HepG2 (cell line): ENCODE measurements around the gene MUL1. TPM values are rescaled to one million over a fixed set of nuclear protein-coding genes. Genes with fewer than 3 reads are reported as not detected.

ENCODE experiments used
- ARNT ChIP-seq: fragments of 450-650 bp; IDR thresholded peaks from 2 replicates; pipeline ENCODE4 v1.6.1; 2017
- CREB1 ChIP-seq, 2 experiments: fragments of 450-650 bp in 1 of 2; IDR thresholded peaks; 2 replicates each; pipeline ENCODE4 v1.6.1; 2016 to 2017; ENCODE audit warnings: control low read depth in 1 of 2, mild to moderate bottlenecking in 1 of 2, missing compliant biosample characterization in 1 of 2, missing genetic modification characterization in 1 of 2
- CREM ChIP-seq, 2 experiments: sonication (generic) in 1 of 2; formaldehyde crosslinking in 1 of 2; IDR thresholded peaks; 2 replicates each; pipeline versions ENCODE4 v1.4.0 to v1.6.1; 2016 to 2020; ENCODE audit warnings: antibody characterized with exemption in 1 of 2, mild to moderate bottlenecking in 1 of 2, missing genetic modification reagents in 1 of 2
- DMAP1 ChIP-seq: IDR thresholded peaks from 2 replicates; pipeline ENCODE4 v1.6.1; 2016
- DNMT3B ChIP-seq: conservative IDR thresholded peaks from 2 replicates; pipeline ENCODE4 v1.6.1; 2016; ENCODE audit warnings: missing biosample characterization, control low read depth
- HES4 ChIP-seq: sonication (generic); formaldehyde crosslinking; IDR thresholded peaks from 2 replicates; pipeline ENCODE4 v1.9.0; 2021; ENCODE audit warnings: mild to moderate bottlenecking, missing genetic modification reagents, borderline replicate concordance
- HNRNPLL ChIP-seq: fragments of 200-400 bp; formaldehyde crosslinking; IDR thresholded peaks from 2 replicates; pipeline ENCODE4 v1.6.1; 2017; ENCODE audit warnings: mild to moderate bottlenecking, low read depth, low read length; ENCODE audit not compliant: poor library complexity, severe bottlenecking
- PAF1 ChIP-seq: IDR thresholded peaks from 2 replicates; pipeline ENCODE4 v1.6.1; 2016; ENCODE audit warnings: missing genetic modification reagents, missing compliant biosample characterization
- POLR2AphosphoS5 ChIP-seq: IDR thresholded peaks from 2 replicates; pipeline ENCODE4 v1.6.1; 2012; ENCODE audit warnings: low read depth, low read length
- SP4 ChIP-seq: sonication (generic); formaldehyde crosslinking; IDR thresholded peaks from 2 replicates; pipeline ENCODE4 v1.8.1; 2023; ENCODE audit warnings: mild to moderate bottlenecking, missing genetic modification reagents
- TEAD3 ChIP-seq: optimal IDR thresholded peaks from 2 replicates; pipeline ENCODE3; 2016; ENCODE audit warnings: borderline replicate concordance
- ZMAT3 ChIP-seq: sonication (generic); formaldehyde crosslinking; conservative IDR thresholded peaks from 2 replicates; pipeline ENCODE4 v1.7.0; 2021; ENCODE audit warnings: missing genetic modification reagents
- ZNF224 ChIP-seq: sonication (generic); formaldehyde crosslinking; IDR thresholded peaks from 2 replicates; pipeline ENCODE4 v1.5.0; 2020; ENCODE audit warnings: mild to moderate bottlenecking, missing genetic modification reagents
- ZNF781 ChIP-seq: sonication (generic); formaldehyde crosslinking; IDR thresholded peaks from 2 replicates; pipeline ENCODE4 v1.5.1; 2020; ENCODE audit warnings: borderline replicate concordance, mild to moderate bottlenecking, missing genetic modification reagents; ENCODE audit errors: not compliant biosample characterization
- polyA plus RNA-seq, 8 experiments: library from polyadenylated mRNA; depleted of rRNA in 3 of 8; stranded (reverse) in 7 of 8; unstranded in 1 of 8; fragments of >200 nt; fragmentation: Illumina TruSeq in 4 of 8; extraction: Trizol in 4 of 8; gene quantifications; 2 replicates each; pipeline versions ENCODE4 v1.2.1 to v1.2.3, GENCODE V29; 2011 to 2016; ENCODE audit warnings: low read depth in 4 of 8, missing spikeins in 1 of 8, mixed read lengths in 1 of 8; ENCODE audit not compliant: insufficient read depth in 1 of 8
- total RNA-seq, 5 experiments: library from RNA; depleted of rRNA; stranded (reverse); fragments of >200 nt; fragmentation: Illumina TruSeq; extraction: Trizol; gene quantifications; 2 replicates each; pipeline ENCODE4 v1.2.3, GENCODE V29; 2016; ENCODE audit warnings: low read depth in 1 of 5
- TF ChIP-seq, protein P1 (sequence below): sonication (generic); formaldehyde crosslinking; IDR thresholded peaks from 2 replicates; pipeline ENCODE4 v1.8.0; 2022; ENCODE audit warnings: missing genetic modification reagents, low read depth, mild to moderate bottlenecking, borderline replicate concordance
- TF ChIP-seq, protein P2 (sequence below): sonication (generic); formaldehyde crosslinking; IDR thresholded peaks from 2 replicates; pipeline ENCODE4 v1.4.0; 2020; ENCODE audit warnings: missing genetic modification reagents
- TF ChIP-seq, protein P3 (sequence below): sonication (generic); formaldehyde crosslinking; IDR thresholded peaks from 2 replicates; pipeline ENCODE4 v1.4.0; 2020; ENCODE audit warnings: missing genetic modification reagents
- TF ChIP-seq, protein P4 (sequence below): sonication (generic); formaldehyde crosslinking; IDR thresholded peaks from 2 replicates; pipeline ENCODE4 v1.4.0; 2020; ENCODE audit warnings: missing genetic modification reagents, mild to moderate bottlenecking, borderline replicate concordance

Gene MUL1
- total and polyA plus RNA-seq, 2 of the 13 experiments (the other 11 are each of a cell fraction or from before 2014, with no cell fraction given), result 21.5 to 26.5 TPM

DNA sequence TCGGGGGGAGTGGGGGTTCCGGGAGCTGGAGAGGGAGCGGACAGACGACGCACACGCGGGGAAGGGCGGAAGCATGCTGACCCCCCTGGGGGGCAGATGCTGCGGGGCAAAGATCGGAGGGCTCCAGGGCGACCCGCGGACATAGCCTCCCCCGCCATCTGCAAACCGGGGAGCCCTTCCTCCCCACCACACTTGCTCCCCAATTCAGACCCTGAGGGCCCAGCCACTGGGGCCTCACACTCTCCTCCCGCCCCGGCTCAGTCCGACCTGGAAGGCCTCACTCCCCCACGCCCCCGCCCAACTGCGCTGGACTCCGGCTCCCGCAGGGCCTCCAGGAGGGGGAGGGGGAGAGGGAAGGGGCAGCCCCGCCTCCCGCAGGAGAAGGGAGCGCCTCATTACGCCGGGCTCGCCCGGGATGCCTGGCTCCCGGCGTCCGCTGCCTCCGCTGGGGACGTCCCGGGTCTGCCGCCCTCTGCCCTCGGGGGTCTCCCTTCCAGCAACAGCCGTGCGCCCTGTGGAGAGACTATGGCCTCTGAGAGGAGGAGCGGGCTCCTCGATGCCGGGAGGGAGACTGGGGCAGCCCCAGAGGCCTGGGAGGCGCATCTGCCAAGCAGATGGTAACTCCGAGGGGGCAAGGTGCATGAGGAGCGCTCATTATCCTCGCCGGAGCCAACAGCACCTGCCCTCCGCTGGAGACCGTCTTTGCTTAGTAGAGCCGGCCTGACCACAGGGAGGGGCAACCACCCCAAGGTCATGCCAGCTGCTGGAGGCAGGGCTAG, 21.3 kb downstream of the MUL1 start (continued):
- TF ChIP-seq SP4 (CRISPR knock-in tag) (peak; percentile 54), POLR2AphosphoS5 (peak; percentile 65), PAF1 (CRISPR knock-in tag) (0 out of 2 replicates have a peak, but pooled peaks have one; percentile 33), DMAP1 (peak; percentile 79; the same call in 1 of the 2 replicates), ZNF224 (CRISPR knock-in tag) (no peak), HES4 (CRISPR knock-in tag) (peak; percentile 61; the same call in 1 of the 2 replicates), ZNF781 (peak; percentile 19), CREM (IDR thresholded peaks at IDR 0.05) (no peak), CREM (CRISPR knock-in tag; IDR thresholded peaks at IDR 0.05) (no peak), HNRNPLL (peak; percentile 81), CREB1 (IDR thresholded peaks at IDR 0.05) (no peak), CREB1 (CRISPR knock-in tag; IDR thresholded peaks at IDR 0.05) (peak; percentile 49; the same call in 1 of the 2 replicates), DNMT3B (CRISPR knock-in tag) (peak; percentile 23; the same call in 1 of the 2 replicates), ARNT (no peak), ZMAT3 (CRISPR knock-in tag) (peak; percentile 49; the same call in 1 of the 2 replicates), TEAD3 (CRISPR knock-in tag) (peak; percentile 12)
- TF ChIP-seq, protein P1, sequence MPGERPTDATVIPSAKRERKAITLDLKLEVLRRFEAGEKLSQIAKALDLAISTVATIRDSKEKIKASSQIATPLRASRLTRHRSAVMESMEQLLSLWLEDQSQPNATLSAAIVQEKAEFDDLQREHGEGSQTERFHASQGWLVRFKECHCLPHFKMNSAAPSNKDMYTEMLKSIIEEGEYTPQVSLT (CRISPR knock-in tag), result no peak
- TF ChIP-seq, protein P2, sequence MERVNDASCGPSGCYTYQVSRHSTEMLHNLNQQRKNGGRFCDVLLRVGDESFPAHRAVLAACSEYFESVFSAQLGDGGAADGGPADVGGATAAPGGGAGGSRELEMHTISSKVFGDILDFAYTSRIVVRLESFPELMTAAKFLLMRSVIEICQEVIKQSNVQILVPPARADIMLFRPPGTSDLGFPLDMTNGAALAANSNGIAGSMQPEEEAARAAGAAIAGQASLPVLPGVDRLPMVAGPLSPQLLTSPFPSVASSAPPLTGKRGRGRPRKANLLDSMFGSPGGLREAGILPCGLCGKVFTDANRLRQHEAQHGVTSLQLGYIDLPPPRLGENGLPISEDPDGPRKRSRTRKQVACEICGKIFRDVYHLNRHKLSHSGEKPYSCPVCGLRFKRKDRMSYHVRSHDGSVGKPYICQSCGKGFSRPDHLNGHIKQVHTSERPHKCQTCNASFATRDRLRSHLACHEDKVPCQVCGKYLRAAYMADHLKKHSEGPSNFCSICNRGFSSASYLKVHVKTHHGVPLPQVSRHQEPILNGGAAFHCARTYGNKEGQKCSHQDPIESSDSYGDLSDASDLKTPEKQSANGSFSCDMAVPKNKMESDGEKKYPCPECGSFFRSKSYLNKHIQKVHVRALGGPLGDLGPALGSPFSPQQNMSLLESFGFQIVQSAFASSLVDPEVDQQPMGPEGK (CRISPR knock-in tag), result peak; percentile 93
- TF ChIP-seq, protein P3, sequence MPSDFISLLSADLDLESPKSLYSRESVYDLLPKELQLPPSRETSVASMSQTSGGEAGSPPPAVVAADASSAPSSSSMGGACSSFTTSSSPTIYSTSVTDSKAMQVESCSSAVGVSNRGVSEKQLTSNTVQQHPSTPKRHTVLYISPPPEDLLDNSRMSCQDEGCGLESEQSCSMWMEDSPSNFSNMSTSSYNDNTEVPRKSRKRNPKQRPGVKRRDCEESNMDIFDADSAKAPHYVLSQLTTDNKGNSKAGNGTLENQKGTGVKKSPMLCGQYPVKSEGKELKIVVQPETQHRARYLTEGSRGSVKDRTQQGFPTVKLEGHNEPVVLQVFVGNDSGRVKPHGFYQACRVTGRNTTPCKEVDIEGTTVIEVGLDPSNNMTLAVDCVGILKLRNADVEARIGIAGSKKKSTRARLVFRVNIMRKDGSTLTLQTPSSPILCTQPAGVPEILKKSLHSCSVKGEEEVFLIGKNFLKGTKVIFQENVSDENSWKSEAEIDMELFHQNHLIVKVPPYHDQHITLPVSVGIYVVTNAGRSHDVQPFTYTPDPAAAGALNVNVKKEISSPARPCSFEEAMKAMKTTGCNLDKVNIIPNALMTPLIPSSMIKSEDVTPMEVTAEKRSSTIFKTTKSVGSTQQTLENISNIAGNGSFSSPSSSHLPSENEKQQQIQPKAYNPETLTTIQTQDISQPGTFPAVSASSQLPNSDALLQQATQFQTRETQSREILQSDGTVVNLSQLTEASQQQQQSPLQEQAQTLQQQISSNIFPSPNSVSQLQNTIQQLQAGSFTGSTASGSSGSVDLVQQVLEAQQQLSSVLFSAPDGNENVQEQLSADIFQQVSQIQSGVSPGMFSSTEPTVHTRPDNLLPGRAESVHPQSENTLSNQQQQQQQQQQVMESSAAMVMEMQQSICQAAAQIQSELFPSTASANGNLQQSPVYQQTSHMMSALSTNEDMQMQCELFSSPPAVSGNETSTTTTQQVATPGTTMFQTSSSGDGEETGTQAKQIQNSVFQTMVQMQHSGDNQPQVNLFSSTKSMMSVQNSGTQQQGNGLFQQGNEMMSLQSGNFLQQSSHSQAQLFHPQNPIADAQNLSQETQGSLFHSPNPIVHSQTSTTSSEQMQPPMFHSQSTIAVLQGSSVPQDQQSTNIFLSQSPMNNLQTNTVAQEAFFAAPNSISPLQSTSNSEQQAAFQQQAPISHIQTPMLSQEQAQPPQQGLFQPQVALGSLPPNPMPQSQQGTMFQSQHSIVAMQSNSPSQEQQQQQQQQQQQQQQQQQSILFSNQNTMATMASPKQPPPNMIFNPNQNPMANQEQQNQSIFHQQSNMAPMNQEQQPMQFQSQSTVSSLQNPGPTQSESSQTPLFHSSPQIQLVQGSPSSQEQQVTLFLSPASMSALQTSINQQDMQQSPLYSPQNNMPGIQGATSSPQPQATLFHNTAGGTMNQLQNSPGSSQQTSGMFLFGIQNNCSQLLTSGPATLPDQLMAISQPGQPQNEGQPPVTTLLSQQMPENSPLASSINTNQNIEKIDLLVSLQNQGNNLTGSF (CRISPR knock-in tag), result no peak
- TF ChIP-seq, protein P4, sequence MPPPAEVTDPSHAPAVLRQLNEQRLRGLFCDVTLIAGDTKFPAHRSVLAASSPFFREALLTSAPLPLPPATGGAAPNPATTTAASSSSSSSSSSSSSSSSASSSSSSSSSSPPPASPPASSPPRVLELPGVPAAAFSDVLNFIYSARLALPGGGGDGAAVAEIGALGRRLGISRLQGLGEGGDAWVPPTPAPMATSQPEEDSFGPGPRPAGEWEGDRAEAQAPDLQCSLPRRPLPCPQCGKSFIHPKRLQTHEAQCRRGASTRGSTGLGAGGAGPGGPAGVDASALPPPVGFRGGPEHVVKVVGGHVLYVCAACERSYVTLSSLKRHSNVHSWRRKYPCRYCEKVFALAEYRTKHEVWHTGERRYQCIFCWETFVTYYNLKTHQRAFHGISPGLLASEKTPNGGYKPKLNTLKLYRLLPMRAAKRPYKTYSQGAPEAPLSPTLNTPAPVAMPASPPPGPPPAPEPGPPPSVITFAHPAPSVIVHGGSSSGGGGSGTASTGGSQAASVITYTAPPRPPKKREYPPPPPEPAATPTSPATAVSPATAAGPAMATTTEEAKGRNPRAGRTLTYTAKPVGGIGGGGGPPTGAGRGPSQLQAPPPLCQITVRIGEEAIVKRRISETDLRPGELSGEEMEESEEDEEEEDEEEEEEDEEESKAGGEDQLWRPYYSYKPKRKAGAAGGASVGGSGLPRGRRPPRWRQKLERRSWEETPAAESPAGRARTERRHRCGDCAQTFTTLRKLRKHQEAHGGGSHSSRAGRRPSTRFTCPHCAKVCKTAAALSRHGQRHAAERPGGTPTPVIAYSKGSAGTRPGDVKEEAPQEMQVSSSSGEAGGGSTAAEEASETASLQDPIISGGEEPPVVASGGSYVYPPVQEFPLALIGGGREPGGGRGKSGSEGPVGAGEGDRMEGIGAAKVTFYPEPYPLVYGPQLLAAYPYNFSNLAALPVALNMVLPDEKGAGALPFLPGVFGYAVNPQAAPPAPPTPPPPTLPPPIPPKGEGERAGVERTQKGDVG (CRISPR knock-in tag), result no peak
